Esophagus muscularis mucosa (tissue), 4 donors: ENCODE data around the gene C5orf22. TPM values are rescaled to one million over a fixed set of nuclear protein-coding genes. Genes with fewer than 3 reads are reported as not detected.

ENCODE experiments used
- DNase-seq: peaks from one replicate; pipeline ENCODE4 v3.0.0-alpha.2; 2017; ENCODE audit errors: extremely low spot score
- H3K27ac ChIP-seq, 4 donors: fragments of 200-600 bp; sonication (generic); replicated peaks in 1 of 4; 1 replicate in 3 of 4; 2 replicates in 1 of 4; pipeline ENCODE4 v1.5.1; 2016 to 2019; ENCODE audit warnings: mild to moderate bottlenecking in 1 of 4
- H3K27me3 ChIP-seq, 4 donors: fragments of 200-600 bp; sonication (generic); one replicate each; pipeline versions ENCODE4 v1.5.1 to v1.6.0; 2016 to 2019
- H3K36me3 ChIP-seq, 4 donors: fragments of 200-600 bp; sonication (generic); one replicate each; pipeline ENCODE4 v1.5.1; 2016 to 2019
- H3K4me1 ChIP-seq, 4 donors: fragments of 200-600 bp; sonication (generic); one replicate each; pipeline ENCODE4 v1.5.1; 2016 to 2019
- H3K4me3 ChIP-seq, 4 donors: fragments of 200-600 bp; sonication (generic); 1 replicate in 2 of 4; 2 replicates in 2 of 4; pipeline ENCODE4 v1.5.1; 2016 to 2019; ENCODE audit warnings: mild to moderate bottlenecking in 4 of 4, moderate library complexity in 1 of 4
- H3K9me3 ChIP-seq, 4 donors: fragments of 200-600 bp; sonication (generic); 1 replicate in 3 of 4; 2 replicates in 1 of 4; pipeline ENCODE4 v1.5.1; 2016 to 2019
- CTCF ChIP-seq, 3 experiments: fragments of 200-600 bp in 2 of 3; fragments of 450-650 bp in 1 of 3; sonication (generic) in 2 of 3; IDR thresholded peaks; one replicate each; pipeline ENCODE4 v1.5.1; 2017 to 2019; ENCODE audit warnings: antibody characterized with exemption in 3 of 3, mild to moderate bottlenecking in 2 of 3, moderate library complexity in 1 of 3
- EP300 ChIP-seq: sonication (generic); formaldehyde crosslinking; IDR thresholded peaks from one replicate; pipeline ENCODE4 v1.6.1; 2017; ENCODE audit warnings: antibody characterized with exemption
- POLR2A ChIP-seq: fragments of 450-650 bp; IDR thresholded peaks from one replicate; pipeline ENCODE4 v1.6.1; 2017; ENCODE audit warnings: antibody characterized with exemption, moderate library complexity, mild to moderate bottlenecking, low read depth
- POLR2AphosphoS5 ChIP-seq, 2 donors: sonication (generic); formaldehyde crosslinking; IDR thresholded peaks; one replicate each; pipeline ENCODE4 v1.6.1; 2017; ENCODE audit warnings: antibody characterized with exemption in 2 of 2
- WGBS: methylation state at CpG from one replicate; pipeline ENCODE4 v1.1.5; 2018; 5-methylcytosine and 5-hydroxymethylcytosine counted together
- intact Hi-C: fragments of 100-400 bp; cut with DNase I; formaldehyde crosslinking; loops from one replicate; pipeline ENCODE4 v1.15.1; 2023
- total RNA-seq, 4 donors: library from RNA; depleted of rRNA; stranded (reverse); fragments of >200 nt; gene quantifications; one replicate each; pipeline versions ENCODE4 v1.1.0 to v1.2.1, GENCODE V29; 2016

Gene C5orf22
- total RNA-seq, 4 donors from 2014 or later, result 11.2 to 21.8 (median 17.0) TPM

GRCh38 chr5:31568302-31568835 lies 36.3 kb downstream of the C5orf22 start:
- intact Hi-C loops, result no loop called here
- Histone ChIP-seq H3K9me3 (no peaks in the 10 kb centered on the region), H3K4me3 (no peak overlapping the region), H3K27me3 (no peaks in the 10 kb centered on the region), H3K36me3 (no peaks in the 10 kb centered on the region), H3K4me1 (peaks cover 3 to 6% (median 5%) of the 10 kb centered on the region in 4 donors), H3K27ac (no peak overlapping the region)
- TF ChIP-seq EP300 (no peak), POLR2AphosphoS5 (IDR thresholded peaks at IDR 0.05) (no peak), CTCF (IDR thresholded peaks at IDR 0.05) (no peak), POLR2A (no peak)
- DNase-seq, result no peak
- 100% methylated on average over 1 of the region's 1 CpG for WGBS

DNA sequence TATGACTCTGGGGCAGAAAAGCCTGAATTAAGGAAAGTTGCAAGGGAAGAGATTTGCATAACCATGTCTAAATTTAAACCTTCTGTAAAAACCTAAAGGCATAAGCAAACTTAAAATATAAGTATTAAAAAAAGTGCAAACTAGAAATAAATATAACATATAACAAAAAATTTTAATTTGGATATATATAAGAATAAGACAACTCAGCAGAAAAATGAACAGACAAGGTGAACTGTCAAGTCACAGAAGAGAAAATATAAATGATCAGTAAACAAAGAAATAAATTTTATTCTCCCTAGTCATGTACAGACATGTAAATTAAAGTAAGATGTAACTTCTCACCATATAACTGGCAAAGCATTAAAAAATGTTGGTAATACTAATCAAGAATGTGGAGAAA lies 37.0 kb downstream of the C5orf22 start:
- intact Hi-C loops, result no loop called here
- Histone ChIP-seq H3K27me3 (no peaks in the 10 kb centered on the region), H3K4me1 (no peaks in the 10 kb centered on the region), H3K4me3 (no peak overlapping the region), H3K9me3 (no peaks in the 10 kb centered on the region), H3K27ac (no peak overlapping the region), H3K36me3 (no peaks in the 10 kb centered on the region)
- DNase-seq, result no peak
- TF ChIP-seq POLR2A, result no peak
- TF ChIP-seq CTCF (IDR thresholded peaks at IDR 0.05), result no peak
- no peak for TF ChIP-seq EP300

DNA sequence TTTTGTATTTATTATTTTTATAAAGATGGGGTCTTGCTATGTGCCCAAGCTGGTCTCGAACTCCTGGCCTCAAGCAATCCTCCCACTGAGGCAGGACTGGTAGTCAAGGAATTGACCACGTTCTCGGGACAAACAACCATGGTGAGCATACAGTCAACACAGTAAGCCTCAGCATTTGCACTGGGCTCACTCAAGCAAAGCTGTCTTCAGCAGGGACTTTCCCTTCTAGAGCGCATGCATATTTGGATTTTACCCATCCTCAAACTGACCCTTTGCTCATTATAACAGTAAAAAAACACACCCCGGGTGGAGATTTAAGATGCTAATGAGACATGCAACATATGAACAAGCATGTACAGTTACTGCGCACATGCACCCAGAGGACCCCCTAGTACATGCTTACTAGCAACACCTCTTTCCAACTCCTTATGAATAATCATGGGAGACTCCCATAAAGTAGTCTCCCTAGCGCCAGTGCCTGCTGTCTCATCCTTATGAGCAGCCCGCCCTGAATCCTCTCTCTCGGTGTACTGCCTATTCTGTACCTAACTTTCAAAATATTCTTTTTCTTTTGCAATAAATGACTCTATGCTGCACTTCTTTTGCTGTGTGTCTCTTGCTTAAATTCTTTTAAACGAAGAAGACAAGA lies 41.5 kb downstream of the C5orf22 start:
- DNase-seq, result no peak
- TF ChIP-seq EP300, result no peak
- TF ChIP-seq POLR2AphosphoS5 (IDR thresholded peaks at IDR 0.05), result no peak
- no peak for TF ChIP-seq POLR2A
- TF ChIP-seq CTCF (IDR thresholded peaks at IDR 0.05), result no peak
- 92% methylated on average over 10 of the region's 10 CpGs for WGBS

GRCh38 chr5:31574772-31575171 lies 42.7 kb downstream of the C5orf22 start:
- Histone ChIP-seq H3K4me3 (no peak overlapping the region), H3K4me1 (no peaks in the 10 kb centered on the region), H3K36me3 (no peaks in the 10 kb centered on the region), H3K9me3 (no peaks in the 10 kb centered on the region), H3K27me3 (no peaks in the 10 kb centered on the region), H3K27ac (no peak overlapping the region)
- intact Hi-C loops, result no loop called here
- TF ChIP-seq POLR2AphosphoS5 (IDR thresholded peaks at IDR 0.05) (no peak), EP300 (no peak), POLR2A (no peak), CTCF (IDR thresholded peaks at IDR 0.05) (no peak)
- DNase-seq, result no peak
- WGBS, result 70% methylated on average over 4 of the region's 4 CpGs

More for the DNA sequence above, 41.5 kb downstream of the C5orf22 start:
- Histone ChIP-seq H3K9me3 (no peaks in the 10 kb centered on the region), H3K4me1 (no peaks in the 10 kb centered on the region), H3K27ac (no peak overlapping the region), H3K36me3 (no peaks in the 10 kb centered on the region), H3K4me3 (no peak overlapping the region), H3K27me3 (no peaks in the 10 kb centered on the region)
- intact Hi-C loops, result no loop called here

- intact Hi-C loops, result no loop called here
- no peaks in the 10 kb centered on the region for H3K4me1 ChIP-seq
Measured at GRCh38 chr5:31577438-31577837, 45.3 kb downstream of the C5orf22 start.

More at GRCh38 chr5:31577438-31577837, 45.3 kb downstream of the C5orf22 start:
- Histone ChIP-seq H3K27ac (no peak overlapping the region), H3K4me3 (no peak overlapping the region), H3K9me3 (no peaks in the 10 kb centered on the region), H3K36me3 (no peaks in the 10 kb centered on the region), H3K27me3 (peaks cover 0 to 5% (median 0%) of the 10 kb centered on the region in 4 donors)
- WGBS, result 88% methylated on average over 3 of the region's 3 CpGs
- no peak for DNase-seq
- TF ChIP-seq POLR2AphosphoS5 (IDR thresholded peaks at IDR 0.05) (no peak), POLR2A (no peak), EP300 (no peak), CTCF (IDR thresholded peaks at IDR 0.05) (no peak)
